HAP-1 (cell line): Measurements from ENCODE around the gene QARS1.

ENCODE experiments used
- DNase-seq, 2 experiments: peaks; one replicate each; pipeline ENCODE4 v3.0.0-alpha.2; 2016 to 2020; ENCODE audit warnings: low spot score in 2 of 2
- H3K27me3 ChIP-seq: fragments of 250-450 bp; sonication (Bioruptor Pico); 2 replicates; pipeline ENCODE4 v1.5.1; 2020; ENCODE audit warnings: low read depth, mild to moderate bottlenecking, moderate library complexity
- H3K36me3 ChIP-seq: fragments of 250-450 bp; sonication (Bioruptor Pico); replicated peaks from 2 replicates; pipeline ENCODE4 v1.5.1; 2020; ENCODE audit warnings: mild to moderate bottlenecking
- H3K4me1 ChIP-seq: fragments of 250-450 bp; sonication (Bioruptor Pico); 2 replicates; pipeline ENCODE4 v1.5.1; 2020; ENCODE audit warnings: mild to moderate bottlenecking
- H3K4me3 ChIP-seq: fragments of 250-450 bp; sonication (Bioruptor Pico); 2 replicates; pipeline ENCODE4 v1.5.1; 2020; ENCODE audit warnings: mild to moderate bottlenecking, moderate library complexity
- H3K9me3 ChIP-seq: fragments of 250-450 bp; sonication (Bioruptor Pico); 2 replicates; pipeline ENCODE4 v1.5.1; 2020; ENCODE audit warnings: mild to moderate bottlenecking, moderate library complexity
- in situ Hi-C: fragments of 300-500 bp; cut with MboI; formaldehyde crosslinking; loops from 3 replicates; pipeline ENCODE4 v1.14.3; 2020; ENCODE audit warnings: low sequenced_read_pairs, inconsistent platforms, mixed read lengths

Gene QARS1

GRCh38 chr3:49057268-49057667 is 47.3 kb downstream of the QARS1 start:
- Histone ChIP-seq H3K4me1 (no peaks in the 10 kb centered on the region), H3K27me3 (no peaks in the 10 kb centered on the region), H3K4me3 (no peak overlapping the region), H3K9me3 (no peaks in the 10 kb centered on the region), H3K36me3 (peaks cover 70% of the 10 kb centered on the region)
- in situ Hi-C loops, result no loop called here
- DNase-seq, result no peak

GRCh38 chr3:49054344-49054862 is 50.2 kb downstream of the QARS1 start:
- Histone ChIP-seq H3K4me1 (no peaks in the 10 kb centered on the region), H3K4me3 (no peak overlapping the region), H3K9me3 (no peaks in the 10 kb centered on the region), H3K27me3 (no peaks in the 10 kb centered on the region), H3K36me3 (peaks cover 70% of the 10 kb centered on the region)
- in situ Hi-C loops, result no loop called here
- DNase-seq, result no peak

GRCh38 chr3:49053543-49053942 is 51.0 kb downstream of the QARS1 start:
- Histone ChIP-seq H3K4me3 (no peak overlapping the region), H3K9me3 (no peaks in the 10 kb centered on the region), H3K4me1 (no peaks in the 10 kb centered on the region), H3K36me3 (peaks cover 70% of the 10 kb centered on the region), H3K27me3 (no peaks in the 10 kb centered on the region)
- no peak for DNase-seq
- in situ Hi-C loops, result no loop called here
